Neural progenitor cell (in vitro differentiated cells): ENCODE data around the gene NXF1. TPM values are rescaled to one million over a fixed set of nuclear protein-coding genes. Genes with fewer than 3 reads are reported as not detected.

ENCODE experiments used
- DNase-seq: peaks from one replicate; pipeline ENCODE4 v3.0.0-alpha.2; 2016; ENCODE audit warnings: low spot score
- H2AFZ ChIP-seq: fragments of 200-600 bp; sonication (generic); replicated peaks from 2 replicates; pipeline ENCODE4 v1.6.1; 2016; ENCODE audit warnings: antibody characterized with exemption
- H3F3A ChIP-seq: fragments of 200-600 bp; sonication (generic); 2 replicates; pipeline ENCODE4 v1.6.1; 2016; ENCODE audit warnings: antibody characterized with exemption, low read depth
- H3K27ac ChIP-seq: fragments of 200-600 bp; sonication (generic); 2 replicates; pipeline ENCODE4 v1.5.1; 2016; ENCODE audit warnings: mild to moderate bottlenecking
- H3K27me3 ChIP-seq: fragments of 200-600 bp; sonication (generic); 2 replicates; pipeline ENCODE4 v1.6.1; 2016; ENCODE audit warnings: mild to moderate bottlenecking, moderate library complexity
- H3K36me3 ChIP-seq: fragments of 200-600 bp; sonication (generic); 2 replicates; pipeline ENCODE4 v1.5.1; 2016
- H3K4me1 ChIP-seq: fragments of 200-600 bp; sonication (generic); 2 replicates; pipeline ENCODE4 v1.6.1; 2016; ENCODE audit warnings: mixed run types
- H3K4me2 ChIP-seq: fragments of 200-600 bp; sonication (generic); 2 replicates; pipeline ENCODE4 v1.6.1; 2016
- H3K4me3 ChIP-seq: fragments of 200-600 bp; sonication (generic); 2 replicates; pipeline ENCODE4 v1.5.1; 2016
- H3K79me2 ChIP-seq: fragments of 200-600 bp; sonication (generic); 2 replicates; pipeline ENCODE4 v1.6.1; 2016; ENCODE audit warnings: low read depth
- H3K9ac ChIP-seq: fragments of 200-600 bp; sonication (generic); 2 replicates; pipeline ENCODE4 v1.6.1; 2016
- H3K9me3 ChIP-seq: fragments of 200-600 bp; sonication (generic); 2 replicates; pipeline ENCODE4 v1.5.1; 2016; ENCODE audit warnings: low read depth
- H4K20me1 ChIP-seq: fragments of 200-600 bp; sonication (generic); 2 replicates; pipeline ENCODE4 v1.6.1; 2016; ENCODE audit warnings: low read depth
- H3K27ac Mint-ChIP-seq: 3 replicates; pipeline ENCODE4 v1.8.0; 2021; ENCODE audit warnings: mixed read lengths
- H3K27me3 Mint-ChIP-seq: 2 replicates; pipeline ENCODE4 v1.8.0; 2022; ENCODE audit warnings: low read depth, mild to moderate bottlenecking, inconsistent platforms, moderate library complexity, mixed read lengths; ENCODE audit not compliant: insufficient read depth
- H3K36me3 Mint-ChIP-seq: 3 replicates; pipeline ENCODE4 v1.8.0; 2021; ENCODE audit warnings: mixed read lengths
- H3K4me1 Mint-ChIP-seq: 3 replicates; pipeline ENCODE4 v1.8.0; 2021; ENCODE audit warnings: mixed read lengths
- H3K4me3 Mint-ChIP-seq: 3 replicates; pipeline ENCODE4 v1.8.0; 2021; ENCODE audit warnings: mild to moderate bottlenecking, moderate library complexity, mixed read lengths
- H3K9me3 Mint-ChIP-seq: 3 replicates; pipeline ENCODE4 v1.8.0; 2020; ENCODE audit warnings: mixed read lengths
- CTCF ChIP-seq: fragments of 200-600 bp; sonication (generic); IDR thresholded peaks from 2 replicates; pipeline ENCODE4 v1.5.1; 2017; ENCODE audit warnings: antibody characterized with exemption, mild to moderate bottlenecking
- EZH2 ChIP-seq: fragments of 200-600 bp; sonication (generic); IDR thresholded peaks from 2 replicates; pipeline ENCODE4 v1.6.1; 2017; ENCODE audit warnings: antibody characterized with exemption, mild to moderate bottlenecking, moderate library complexity
- EZH2phosphoT487 ChIP-seq: fragments of 200-600 bp; sonication (generic); IDR thresholded peaks from 2 replicates; pipeline ENCODE4 v1.6.1; 2017; ENCODE audit warnings: antibody characterized with exemption
- total RNA-seq: library from RNA; depleted of rRNA; stranded (reverse); fragments of >200 nt; gene quantifications from 2 replicates; pipeline ENCODE4 v1.2.3, GENCODE V29; 2015; ENCODE audit warnings: low replicate concordance

The NXF1 gene
- total RNA-seq, 1 donor from 2014 or later: 23.6 TPM

GRCh38 chr11:62782753-62783152 is 22.5 kb downstream of the NXF1 start:
- peaks cover 4% of the 10 kb centered on the region for H3K27me3 Mint-ChIP-seq
- Histone ChIP-seq H3K4me3 (no peak overlapping the region), H3K4me2 (no peak overlapping the region), H3K79me2 (peaks cover 10% of the 10 kb centered on the region), H3K9ac (no peak overlapping the region), H3K27ac (no peak overlapping the region), H3K9me3 (no peaks in the 10 kb centered on the region), H4K20me1 (peaks cover 9% of the 10 kb centered on the region), H3K27me3 (no peaks in the 10 kb centered on the region), H3F3A (peaks cover 25% of the 10 kb centered on the region), H3K36me3 (no peaks in the 10 kb centered on the region), H3K4me1 (no peaks in the 10 kb centered on the region), H2AFZ (no peak overlapping the region)
- no peak overlapping the region for H3K27ac Mint-ChIP-seq
- peaks cover 22% of the 10 kb centered on the region for H3K36me3 Mint-ChIP-seq
- H3K4me3 Mint-ChIP-seq: no peak overlapping the region
- H3K4me1 Mint-ChIP-seq: peaks cover 7% of the 10 kb centered on the region
- TF ChIP-seq EZH2: no peak
- DNase-seq: no peak
- H3K9me3 Mint-ChIP-seq: no peaks in the 10 kb centered on the region

- no peak overlapping the region for H3K4me3 ChIP-seq
- peaks cover 4% of the 10 kb centered on the region for H3K27me3 Mint-ChIP-seq
- TF ChIP-seq CTCF: no peak
- no peak for TF ChIP-seq EZH2
- TF ChIP-seq EZH2phosphoT487: no peak
- H3F3A ChIP-seq: no peaks in the 10 kb centered on the region
- no peak overlapping the region for H3K4me3 Mint-ChIP-seq
- no peak overlapping the region for H3K4me2 ChIP-seq
- peaks cover 12% of the 10 kb centered on the region for H3K79me2 ChIP-seq
- H3K9ac ChIP-seq: no peak overlapping the region
- DNase-seq: no peak
- H3K36me3 Mint-ChIP-seq: peaks cover 31% of the 10 kb centered on the region
- no peak overlapping the region for H2AFZ ChIP-seq
- H3K36me3 ChIP-seq: no peaks in the 10 kb centered on the region
- peaks cover 3% of the 10 kb centered on the region for H3K4me1 Mint-ChIP-seq
- H3K27ac ChIP-seq: no peak overlapping the region
- no peaks in the 10 kb centered on the region for H3K9me3 ChIP-seq
- H3K4me1 ChIP-seq: no peaks in the 10 kb centered on the region
- no peaks in the 10 kb centered on the region for H3K9me3 Mint-ChIP-seq
- H3K27ac Mint-ChIP-seq: no peak overlapping the region
- H4K20me1 ChIP-seq: no peaks in the 10 kb centered on the region
- H3K27me3 ChIP-seq: no peaks in the 10 kb centered on the region
Observed at GRCh38 chr11:62778441-62778840, 26.8 kb downstream of the NXF1 start.

DNA sequence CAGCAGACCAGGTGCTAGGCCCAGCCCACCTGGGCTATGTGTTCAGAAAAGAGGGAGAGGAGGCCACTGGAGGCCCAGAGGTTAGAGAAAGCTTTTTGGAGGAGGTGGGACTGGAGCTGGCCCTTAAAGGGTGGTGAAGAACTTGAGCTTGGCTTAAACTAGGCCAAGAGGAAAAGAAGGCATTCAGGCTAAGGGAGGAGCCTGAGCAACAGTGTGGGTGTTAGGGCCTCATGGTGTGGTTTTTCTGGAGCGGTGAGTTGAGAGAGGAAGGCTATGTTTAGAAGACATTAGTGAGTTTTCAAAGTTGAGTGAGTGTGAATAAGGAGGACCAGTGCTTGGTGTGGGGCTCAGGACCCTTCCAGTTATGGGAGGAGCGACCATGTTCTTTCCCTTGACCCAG is 27.9 kb downstream of the NXF1 start:
- H3F3A ChIP-seq: no peaks in the 10 kb centered on the region
- no peak overlapping the region for H3K27ac ChIP-seq
- H3K27me3 ChIP-seq: no peaks in the 10 kb centered on the region
- H3K36me3 ChIP-seq: no peaks in the 10 kb centered on the region
- no peak for DNase-seq
- Mint-ChIP-seq H3K4me1 (peaks cover 3% of the 10 kb centered on the region), H3K27me3 (peaks cover 4% of the 10 kb centered on the region), H3K4me3 (no peak overlapping the region), H3K27ac (no peak overlapping the region), H3K36me3 (peaks cover 24% of the 10 kb centered on the region), H3K9me3 (no peaks in the 10 kb centered on the region)
- H3K79me2 ChIP-seq: peaks cover 23% of the 10 kb centered on the region
- TF ChIP-seq CTCF (no peak), EZH2phosphoT487 (no peak)
- H3K9me3 ChIP-seq: no peaks in the 10 kb centered on the region
- H3K9ac ChIP-seq: no peak overlapping the region
- H3K4me1 ChIP-seq: no peaks in the 10 kb centered on the region
- no peaks in the 10 kb centered on the region for H4K20me1 ChIP-seq
- no peak overlapping the region for H3K4me3 ChIP-seq
- H3K4me2 ChIP-seq: no peak overlapping the region
- H2AFZ ChIP-seq: no peak overlapping the region

- Mint-ChIP-seq H3K9me3 (no peaks in the 10 kb centered on the region), H3K27ac (no peak overlapping the region), H3K4me1 (peaks cover 13% of the 10 kb centered on the region), H3K27me3 (peaks cover 4% of the 10 kb centered on the region), H3K36me3 (peaks cover 20% of the 10 kb centered on the region), H3K4me3 (no peak overlapping the region)
- Histone ChIP-seq H3K9me3 (no peaks in the 10 kb centered on the region), H3K4me2 (no peak overlapping the region), H2AFZ (no peak overlapping the region), H3F3A (peaks cover 15% of the 10 kb centered on the region), H3K27me3 (no peaks in the 10 kb centered on the region), H4K20me1 (no peaks in the 10 kb centered on the region), H3K27ac (no peak overlapping the region), H3K4me3 (no peak overlapping the region), H3K36me3 (no peaks in the 10 kb centered on the region), H3K9ac (no peak overlapping the region), H3K4me1 (peaks cover 8% of the 10 kb centered on the region), H3K79me2 (peaks cover 32% of the 10 kb centered on the region)
- TF ChIP-seq CTCF: no peak
- no peak for TF ChIP-seq EZH2phosphoT487
- no peak for TF ChIP-seq EZH2
- DNase-seq: no peak
Observed at GRCh38 chr11:62775646-62776045, 29.6 kb downstream of the NXF1 start.
